K562 (cell line): ENCODE measurements around the gene PSD2. TPM values are rescaled to one million over a fixed set of nuclear protein-coding genes. Genes with fewer than 3 reads are reported as not detected.
A peak's percentile ranks its signal among the peaks of the same experiment; 100 is the strongest.

Source experiments
- ATAC-seq: fragments of 200-7000 bp; cut with Tn5 transposase; 3 replicates; pipeline ENCODE4 v1.9.1; 2020; ENCODE audit warnings: moderate library complexity
- BruUV-seq: library from RNA; stranded (reverse); fragments of 400-500 nt; replicated peaks from 2 replicates; lab custom pipeline; 2021; lab: Mats Ljungman, UMichigan
- CTCF ChIA-PET: fragments of 300-600 bp; formaldehyde crosslinking; extraction: SDS; loops from one replicate; lab custom pipeline; 2021; ENCODE audit warnings: low intra/inter-chr PET ratio; lab: Yijun Ruan, JAX
- POLR2A ChIA-PET: fragments of 300-600, 350-650 bp; sonication (Branson Sonifier 250); formaldehyde crosslinking; extraction: SDS; loops from one replicate; lab custom pipeline; 2021; ENCODE audit warnings: antibody characterized with exemption, inconsistent platforms; lab: Yijun Ruan, JAX
- DNase-seq, 4 experiments: peaks; one replicate each; pipeline versions ENCODE4 v3.0.0 to v3.0.0-alpha.2; 2011 to 2018; ENCODE audit warnings: low spot score in 3 of 4, mixed read lengths in 3 of 4; ENCODE audit errors: extremely low read depth in 1 of 4
- FAIRE-seq: peaks from 2 replicates; lab custom pipeline; 2011; peaks lifted over from hg19 to GRCh38; lab: Jason Lieb, UNC
- H2AFZ ChIP-seq: 2 replicates; pipeline ENCODE4 v1.6.0; 2011; ENCODE audit warnings: low read depth, low read length, control low read depth, inconsistent platforms
- H3K27ac ChIP-seq: fragments of 200-600 bp; 3 replicates; pipeline ENCODE4 v1.8.0; 2011; ENCODE audit warnings: low read depth, mild to moderate bottlenecking, control low read depth, inconsistent platforms, low read length, moderate library complexity, mixed read lengths; ENCODE audit errors: extremely low read depth
- H3K27me3 ChIP-seq, 2 experiments: fragments of 300-600 bp in 1 of 2; 2 replicates in 1 of 2; 3 replicates in 1 of 2; pipeline versions ENCODE4 v1.6.0 to v1.8.0; 2011; ENCODE audit warnings: inconsistent platforms in 2 of 2, low read length in 2 of 2, mild to moderate bottlenecking in 1 of 2, mixed read lengths in 1 of 2, moderate library complexity in 1 of 2; ENCODE audit not compliant: control insufficient read depth in 2 of 2, insufficient read depth in 2 of 2
- H3K36me3 ChIP-seq: fragments of 300-600 bp; 3 replicates; pipeline ENCODE4 v1.8.0; 2011; ENCODE audit warnings: mild to moderate bottlenecking, low read length, inconsistent platforms; ENCODE audit not compliant: control insufficient read depth, insufficient read depth
- H3K4me1 ChIP-seq, 2 experiments: fragments of 200-600 bp in 1 of 2; replicated peaks in 1 of 2; 2 replicates in 1 of 2; 3 replicates in 1 of 2; pipeline versions ENCODE4 v1.5.1 to v1.8.0; 2011; ENCODE audit warnings: inconsistent platforms in 2 of 2, low read length in 2 of 2, mild to moderate bottlenecking in 1 of 2, mixed read lengths in 1 of 2, moderate library complexity in 1 of 2; ENCODE audit not compliant: control insufficient read depth in 2 of 2, insufficient read depth in 2 of 2
- H3K4me2 ChIP-seq: 2 replicates; pipeline ENCODE4 v1.6.1; 2011; ENCODE audit warnings: low read length, control low read depth, inconsistent platforms, mixed read lengths; ENCODE audit not compliant: insufficient read depth
- H3K4me3 ChIP-seq: fragments of 200-600 bp; sonication (generic), shearing (Covaris generic); 2 replicates; pipeline ENCODE4 v1.5.1; 2016; ENCODE audit warnings: control low read depth, inconsistent platforms
- H3K79me2 ChIP-seq: fragments of 200-600 bp; 3 replicates; pipeline ENCODE4 v1.8.0; 2011; ENCODE audit warnings: low read length, inconsistent platforms; ENCODE audit not compliant: control insufficient read depth, insufficient read depth
- H3K9ac ChIP-seq, 2 experiments: 2 replicates each; pipeline versions ENCODE4 v1.6.0 to v1.6.1; 2011; ENCODE audit warnings: low read depth in 2 of 2, low read length in 2 of 2, control low read depth in 1 of 2, inconsistent platforms in 1 of 2, mild to moderate bottlenecking in 1 of 2, mixed read lengths in 1 of 2; ENCODE audit not compliant: insufficient read depth in 1 of 2
- H3K9me1 ChIP-seq: one replicate; pipeline ENCODE4 v1.6.0; 2011; ENCODE audit warnings: inconsistent platforms, mild to moderate bottlenecking, low read length, moderate library complexity; ENCODE audit not compliant: control insufficient read depth, insufficient read depth
- H3K9me3 ChIP-seq: replicated peaks from 2 replicates; pipeline ENCODE4 v1.5.1; 2011; ENCODE audit warnings: low read depth, low read length, inconsistent platforms; ENCODE audit not compliant: control insufficient read depth, insufficient read depth
- H4K20me1 ChIP-seq: replicated peaks from 2 replicates; pipeline ENCODE4 v1.6.1; 2011; ENCODE audit warnings: low read length, inconsistent platforms, mixed read lengths; ENCODE audit not compliant: control insufficient read depth, insufficient read depth
- C11orf30 ChIP-seq: fragments of 450-650 bp; IDR thresholded peaks from 2 replicates; pipeline ENCODE4 v1.6.1; 2016; ENCODE audit warnings: low read depth, mild to moderate bottlenecking
- DPF2 ChIP-seq: fragments of 450-650 bp; IDR thresholded peaks from 2 replicates; pipeline ENCODE4 v1.6.1; 2016
- MAFG ChIP-seq: fragments of 450-650 bp; conservative IDR thresholded peaks from 2 replicates; pipeline ENCODE4 v1.6.1; 2016; ENCODE audit warnings: missing genetic modification characterization, missing compliant biosample characterization
- NFE2 ChIP-seq: IDR thresholded peaks from 2 replicates; pipeline ENCODE4 v1.6.1; 2014; ENCODE audit warnings: antibody characterized with exemption, low read depth
- ZNF174 ChIP-seq: fragments of 250-450 bp; sonication (Bioruptor Pico); IDR thresholded peaks from 2 replicates; pipeline ENCODE4 v1.4.0; 2020; ENCODE audit warnings: mild to moderate bottlenecking
- ZNF263 ChIP-seq: sonication (generic); formaldehyde crosslinking; IDR thresholded peaks from 2 replicates; pipeline ENCODE4 v1.8.0; 2022; ENCODE audit warnings: mild to moderate bottlenecking, missing genetic modification reagents, borderline replicate concordance
- ZNF316 ChIP-seq: fragments of 450-650 bp; IDR thresholded peaks from 2 replicates; pipeline ENCODE4 v1.6.1; 2016
- ZNF551 ChIP-seq: fragments of 250-450 bp; sonication (Bioruptor Pico); IDR thresholded peaks from 2 replicates; pipeline ENCODE4 v1.5.0; 2021; ENCODE audit warnings: mild to moderate bottlenecking, moderate library complexity
- WGBS: fragments of 100-300 bp; shearing (Covaris generic); methylation state at CpG from one replicate; pipeline ENCODE4 v1.1.6; 2016; ENCODE audit warnings: low coverage, mixed read lengths; ENCODE audit not compliant: insufficient coverage; ENCODE audit errors: missing lambda C conversion rate; 5-methylcytosine and 5-hydroxymethylcytosine counted together
- in situ Hi-C: fragments of 300-500 bp; cut with MboI; formaldehyde crosslinking; loops from 4 replicates; pipeline ENCODE4 v1.15.0; 2018; ENCODE audit warnings: inconsistent platforms, mixed read lengths
- intact Hi-C: fragments of 100-400 bp; cut with micrococcal nuclease; formaldehyde crosslinking; loops from 2 replicates; pipeline ENCODE4 v1.14.2; 2022
- polyA plus RNA-seq, 8 experiments: library from polyadenylated mRNA; depleted of rRNA in 4 of 8; stranded (reverse) in 5 of 8; unstranded in 3 of 8; fragments of >200 nt; fragmentation: Nextera tagmentation in 2 of 8; fragmentation: Illumina TruSeq in 1 of 8; extraction: Ambion mirVana in 2 of 8; extraction: Trizol in 1 of 8; gene quantifications; 2 replicates each; pipeline versions ENCODE4 v1.2.1 to v1.2.3, GENCODE V29; 2011 to 2014; ENCODE audit warnings: inconsistent platforms in 1 of 8, missing spikeins in 1 of 8
- total RNA-seq, 7 experiments: library from RNA; depleted of rRNA in 6 of 7; stranded (reverse); fragments of >200 nt in 6 of 7; fragmentation: Illumina TruSeq in 2 of 7; extraction: Trizol in 2 of 7; gene quantifications; 2 replicates each; pipeline versions ENCODE4 v1.2.1 to v1.2.3, GENCODE V29; 2011 to 2021; ENCODE audit warnings: low replicate concordance in 1 of 7

PSD2 gene
- total and polyA plus RNA-seq, 9 of the 15 experiments (the other 6 are each of a cell fraction or from before 2014, with no cell fraction given), result 0.01 to 0.09 (median 0.04) TPM; not detected in 4

- no peak for DNase-seq
- Histone ChIP-seq H3K36me3 (no peaks in the 10 kb centered on the region), H3K9ac (no peak overlapping the region), H3K9me3 (no peaks in the 10 kb centered on the region), H3K27ac (no peak overlapping the region), H3K4me2 (no peak overlapping the region), H3K27me3 (peaks cover 17 to 54% of the 10 kb centered on the region in 2 experiments; a peak in 4 of 5 replicates), H3K79me2 (no peaks in the 10 kb centered on the region)
- no TSS peak for BruUV-seq
- no peak for FAIRE-seq
- intact Hi-C loops, result loop anchor here (5.0 kb wide), 1 partner anchor 209 kb away; no protein-coding TSS in a partner anchor
- no peak for ATAC-seq
- in situ Hi-C loops, result loop anchor here (5.0 kb wide), 1 partner anchor 54 kb away; no protein-coding TSS in a partner anchor
- CTCF ChIA-PET, result interaction anchor here (0.6 kb wide), 1 partner anchor 18 kb away, joined by 3 read pairs; no protein-coding TSS in a partner anchor
- TF ChIP-seq ZNF316 (peak; percentile 63; the same call in 1 of the 2 replicates), ZNF174 (no peak), DPF2 (0 out of 2 replicates have a peak, but pooled peaks have one; percentile 18), C11orf30 (peak; percentile 71), MAFG (peak; percentile 80), ZNF551 (CRISPR knock-in tag) (no peak), NFE2 (peak; percentile 41; the same call in 1 of the 2 replicates), ZNF263 (no peak)
- TF ChIP-seq, all 486 proteins: peak for 5
- Histone ChIP-seq H4K20me1 (0 out of 2 replicates have a peak, but pooled peaks cover 12% of the 10 kb centered on the region), H3K4me1 (no peaks in the 10 kb centered on the region), H3K4me3 (no peak overlapping the region), H3K9me1 (no peaks in the 10 kb centered on the region), H2AFZ (no peak overlapping the region)
- POLR2A ChIA-PET, result interaction anchor here (0.6 kb wide), 1 partner anchor 15 kb away, joined by 3 read pairs; no protein-coding TSS in a partner anchor
- 3% methylated on average over 4 of the region's 4 CpGs for WGBS
Measured at GRCh38 chr5:139841549-139841948, 45.9 kb downstream of the PSD2 start.
